H9 (cell line): ENCODE results near the gene C1QTNF3. TPM values are rescaled to one million over a fixed set of nuclear protein-coding genes. Genes with fewer than 3 reads are reported as not detected.

Source experiments
- DNase-seq: peaks from one replicate; pipeline ENCODE4 v3.0.0-alpha.2; 2017
- H2AFZ ChIP-seq: one replicate; pipeline ENCODE4 v1.6.1; 2013; ENCODE audit warnings: mild to moderate bottlenecking, low read length, control low read depth, moderate library complexity
- H2AK5ac ChIP-seq: 2 replicates; pipeline ENCODE4 v1.6.1; 2013; ENCODE audit warnings: low read length, control low read depth, mixed read lengths; ENCODE audit not compliant: insufficient read length
- H2BK120ac ChIP-seq: one replicate; pipeline ENCODE4 v1.6.1; 2013; ENCODE audit warnings: low read depth, mild to moderate bottlenecking, low read length, control low read depth, inconsistent platforms; ENCODE audit not compliant: poor library complexity, severe bottlenecking
- H2BK12ac ChIP-seq: 2 replicates; pipeline ENCODE4 v1.6.1; 2013; ENCODE audit warnings: low read length, control low read depth, mixed read lengths, low read depth; ENCODE audit not compliant: insufficient read length
- H2BK15ac ChIP-seq: 2 replicates; pipeline ENCODE4 v1.6.1; 2013; ENCODE audit warnings: low read depth, low read length, control low read depth
- H2BK20ac ChIP-seq: one replicate; pipeline ENCODE4 v1.6.1; 2013; ENCODE audit warnings: low read depth, mild to moderate bottlenecking, low read length, control low read depth, inconsistent platforms; ENCODE audit not compliant: poor library complexity, severe bottlenecking
- H2BK5ac ChIP-seq: 2 replicates; pipeline ENCODE4 v1.6.1; 2013; ENCODE audit warnings: low read length, control low read depth, mixed read lengths; ENCODE audit not compliant: insufficient read length
- H3K14ac ChIP-seq: 2 replicates; pipeline ENCODE4 v1.6.1; 2013; ENCODE audit warnings: low read length, control low read depth; ENCODE audit not compliant: insufficient read depth
- H3K18ac ChIP-seq: 2 replicates; pipeline ENCODE4 v1.6.1; 2013; ENCODE audit warnings: low read depth, mild to moderate bottlenecking, mixed read lengths, low read length, control low read depth; ENCODE audit not compliant: insufficient read length
- H3K23ac ChIP-seq: 2 replicates; pipeline ENCODE4 v1.6.1; 2013; ENCODE audit warnings: low read length, control low read depth, mixed read lengths, low read depth; ENCODE audit not compliant: insufficient read length
- H3K23me2 ChIP-seq: 2 replicates; pipeline ENCODE4 v1.6.1; 2013; ENCODE audit warnings: low read depth, mild to moderate bottlenecking, mixed read lengths, low read length, control low read depth; ENCODE audit not compliant: insufficient read length, poor library complexity, severe bottlenecking
- H3K27ac ChIP-seq: 2 replicates; pipeline ENCODE4 v1.5.1; 2013; ENCODE audit warnings: low read length, control low read depth, mixed read lengths, low read depth; ENCODE audit not compliant: insufficient read length
- H3K27me3 ChIP-seq: 2 replicates; pipeline ENCODE4 v1.6.1; 2013; ENCODE audit warnings: low read length, control low read depth, inconsistent platforms; ENCODE audit not compliant: insufficient read depth
- H3K4ac ChIP-seq: 2 replicates; pipeline ENCODE4 v1.6.1; 2013; ENCODE audit warnings: low read depth, mild to moderate bottlenecking, control low read depth, inconsistent platforms, low read length, moderate library complexity
- H3K4me1 ChIP-seq: 2 replicates; pipeline ENCODE4 v1.6.1; 2013; ENCODE audit warnings: low read length, control low read depth, inconsistent platforms; ENCODE audit not compliant: insufficient read depth
- H3K4me2 ChIP-seq: 2 replicates; pipeline ENCODE4 v1.6.1; 2013; ENCODE audit warnings: low read length, control low read depth, mixed read lengths; ENCODE audit not compliant: insufficient read length, insufficient read depth
- H3K56ac ChIP-seq: 2 replicates; pipeline ENCODE4 v1.6.1; 2013; ENCODE audit warnings: low read depth, mild to moderate bottlenecking, mixed read lengths, low read length, control low read depth; ENCODE audit not compliant: insufficient read length
- H3K79me1 ChIP-seq: 2 replicates; pipeline ENCODE4 v1.6.1; 2013; ENCODE audit warnings: low read depth, mild to moderate bottlenecking, moderate library complexity, low read length, control low read depth, inconsistent platforms; ENCODE audit not compliant: insufficient read depth, poor library complexity, severe bottlenecking
- H3K79me2 ChIP-seq: 2 replicates; pipeline ENCODE4 v1.6.1; 2013; ENCODE audit warnings: low read length, control low read depth, inconsistent platforms; ENCODE audit not compliant: insufficient read depth
- H3K9ac ChIP-seq: 2 replicates; pipeline ENCODE4 v1.6.1; 2013; ENCODE audit warnings: low read length, control low read depth, mixed read lengths; ENCODE audit not compliant: insufficient read length; ENCODE audit errors: extremely low read depth
- H3K9me3 ChIP-seq: one replicate; pipeline ENCODE4 v1.6.1; 2013; ENCODE audit warnings: low read depth, low read length, inconsistent platforms; ENCODE audit not compliant: control insufficient read depth
- H3T11ph ChIP-seq: one replicate; pipeline ENCODE4 v1.6.1; 2013; ENCODE audit warnings: mild to moderate bottlenecking, low read length, control low read depth, inconsistent platforms
- H4K20me1 ChIP-seq: one replicate; pipeline ENCODE4 v1.6.1; 2013; ENCODE audit not compliant: control insufficient read depth, insufficient read length, insufficient read depth
- H4K5ac ChIP-seq: 2 replicates; pipeline ENCODE4 v1.6.1; 2013; ENCODE audit warnings: low read depth, mild to moderate bottlenecking, mixed read lengths, low read length, control low read depth; ENCODE audit not compliant: insufficient read length
- H4K8ac ChIP-seq: replicated peaks from 2 replicates; pipeline ENCODE4 v1.6.1; 2013; ENCODE audit warnings: low read length, control low read depth, mixed read lengths, low read depth; ENCODE audit not compliant: insufficient read length
- H4K91ac ChIP-seq: 2 replicates; pipeline ENCODE4 v1.6.1; 2013; ENCODE audit warnings: low read depth, mild to moderate bottlenecking, moderate library complexity, mixed read lengths, low read length, control low read depth; ENCODE audit not compliant: insufficient read length
- H3K27ac Mint-ChIP-seq, 3 experiments: 2 replicates in 2 of 3; 3 replicates in 1 of 3; pipeline ENCODE4 v1.8.0; 2020 to 2021; ENCODE audit warnings: mixed read lengths in 3 of 3, mild to moderate bottlenecking in 1 of 3, moderate library complexity in 1 of 3
- H3K27me3 Mint-ChIP-seq: 2 replicates; pipeline ENCODE4 v1.8.0; 2021; ENCODE audit warnings: low read depth, mild to moderate bottlenecking, moderate library complexity, mixed read lengths
- H3K36me3 Mint-ChIP-seq, 3 experiments: 2 replicates in 2 of 3; 3 replicates in 1 of 3; pipeline ENCODE4 v1.8.0; 2020 to 2021; ENCODE audit warnings: low read depth in 3 of 3, mixed read lengths in 3 of 3; ENCODE audit not compliant: insufficient read depth in 1 of 3
- H3K4me1 Mint-ChIP-seq, 2 experiments: 2 replicates each; pipeline ENCODE4 v1.8.0; 2020; ENCODE audit warnings: mixed read lengths in 2 of 2
- H3K4me3 Mint-ChIP-seq, 2 experiments: 2 replicates in 1 of 2; 3 replicates in 1 of 2; pipeline ENCODE4 v1.8.0; 2020 to 2021; ENCODE audit warnings: mild to moderate bottlenecking in 2 of 2, mixed read lengths in 2 of 2, moderate library complexity in 1 of 2
- H3K9me3 Mint-ChIP-seq, 2 experiments: 2 replicates in 1 of 2; 3 replicates in 1 of 2; pipeline ENCODE4 v1.8.0; 2020; ENCODE audit warnings: mild to moderate bottlenecking in 2 of 2, mixed read lengths in 2 of 2, moderate library complexity in 1 of 2
- CTCF ChIP-seq: fragments of 200-600 bp; sonication (generic); conservative IDR thresholded peaks from 3 replicates; pipeline ENCODE4 v1.8.0; 2021; ENCODE audit warnings: antibody characterized with exemption, mild to moderate bottlenecking
- total RNA-seq: library from RNA; stranded (reverse); gene quantifications from 2 replicates; pipeline ENCODE4 v1.2.1, GENCODE V29; 2021

The C1QTNF3 gene
- total RNA-seq, 1 experiment from 2014 or later = 1.1 TPM

- TF ChIP-seq CTCF = no peak
- H3K27me3 ChIP-seq = no peaks in the 10 kb centered on the region
- H2BK15ac ChIP-seq = no peak overlapping the region
- Mint-ChIP-seq H3K36me3 (peaks cover 0 to 8% (median 0%) of the 10 kb centered on the region in 3 experiments; a peak in 2 of 7 replicates), H3K4me3 (no peak overlapping the region), H3K9me3 (no peaks in the 10 kb centered on the region), H3K27me3 (no peaks in the 10 kb centered on the region), H3K4me1 (peaks cover 4% of the 10 kb centered on the region in 2 experiments; a peak in 3 of 4 replicates), H3K27ac (no peak overlapping the region)
- H3K18ac ChIP-seq = no peak overlapping the region
- DNase-seq = no peak
- H3K9ac ChIP-seq = no peak overlapping the region
- H3T11ph ChIP-seq = no peak overlapping the region
- H3K79me1 ChIP-seq = no peaks in the 10 kb centered on the region
- H4K20me1 ChIP-seq = no peaks in the 10 kb centered on the region
- no peak overlapping the region for H4K91ac ChIP-seq
- H3K4me1 ChIP-seq = no peaks in the 10 kb centered on the region
- no peak overlapping the region for H2BK5ac ChIP-seq
- no peak overlapping the region for H3K4me2 ChIP-seq
- H3K23ac ChIP-seq = no peak overlapping the region
- no peak overlapping the region for H3K56ac ChIP-seq
- H3K4ac ChIP-seq = no peak overlapping the region
- no peak overlapping the region for H2AK5ac ChIP-seq
- H3K23me2 ChIP-seq = no peaks in the 10 kb centered on the region
- no peaks in the 10 kb centered on the region for H3K9me3 ChIP-seq
- H3K79me2 ChIP-seq = no peaks in the 10 kb centered on the region
- H3K27ac ChIP-seq = no peak overlapping the region
- H4K8ac ChIP-seq = no peak overlapping the region
- no peak overlapping the region for H2BK120ac ChIP-seq
- H2AFZ ChIP-seq = no peak overlapping the region
- no peak overlapping the region for H2BK20ac ChIP-seq
- no peak overlapping the region for H3K14ac ChIP-seq
- H4K5ac ChIP-seq = no peak overlapping the region
- no peak overlapping the region for H2BK12ac ChIP-seq
Observed at GRCh38 chr5:34045996-34046395, 3.0 kb upstream of the C1QTNF3 start.
